H9 (cell line): Measurements from ENCODE around the gene RBM33. TPM values are rescaled to one million over a fixed set of nuclear protein-coding genes. Genes with fewer than 3 reads are reported as not detected.

ENCODE experiments used
- DNase-seq: peaks from one replicate; pipeline ENCODE4 v3.0.0-alpha.2; 2017
- H2AFZ ChIP-seq: one replicate; pipeline ENCODE4 v1.6.1; 2013; ENCODE audit warnings: mild to moderate bottlenecking, low read length, control low read depth, moderate library complexity
- H2AK5ac ChIP-seq: 2 replicates; pipeline ENCODE4 v1.6.1; 2013; ENCODE audit warnings: low read length, control low read depth, mixed read lengths; ENCODE audit not compliant: insufficient read length
- H2BK120ac ChIP-seq: one replicate; pipeline ENCODE4 v1.6.1; 2013; ENCODE audit warnings: low read depth, mild to moderate bottlenecking, low read length, control low read depth, inconsistent platforms; ENCODE audit not compliant: poor library complexity, severe bottlenecking
- H2BK12ac ChIP-seq: 2 replicates; pipeline ENCODE4 v1.6.1; 2013; ENCODE audit warnings: low read length, control low read depth, mixed read lengths, low read depth; ENCODE audit not compliant: insufficient read length
- H2BK15ac ChIP-seq: 2 replicates; pipeline ENCODE4 v1.6.1; 2013; ENCODE audit warnings: low read depth, low read length, control low read depth
- H2BK20ac ChIP-seq: one replicate; pipeline ENCODE4 v1.6.1; 2013; ENCODE audit warnings: low read depth, mild to moderate bottlenecking, low read length, control low read depth, inconsistent platforms; ENCODE audit not compliant: poor library complexity, severe bottlenecking
- H2BK5ac ChIP-seq: 2 replicates; pipeline ENCODE4 v1.6.1; 2013; ENCODE audit warnings: low read length, control low read depth, mixed read lengths; ENCODE audit not compliant: insufficient read length
- H3K14ac ChIP-seq: 2 replicates; pipeline ENCODE4 v1.6.1; 2013; ENCODE audit warnings: low read length, control low read depth; ENCODE audit not compliant: insufficient read depth
- H3K18ac ChIP-seq: 2 replicates; pipeline ENCODE4 v1.6.1; 2013; ENCODE audit warnings: low read depth, mild to moderate bottlenecking, mixed read lengths, low read length, control low read depth; ENCODE audit not compliant: insufficient read length
- H3K23ac ChIP-seq: 2 replicates; pipeline ENCODE4 v1.6.1; 2013; ENCODE audit warnings: low read length, control low read depth, mixed read lengths, low read depth; ENCODE audit not compliant: insufficient read length
- H3K23me2 ChIP-seq: 2 replicates; pipeline ENCODE4 v1.6.1; 2013; ENCODE audit warnings: low read depth, mild to moderate bottlenecking, mixed read lengths, low read length, control low read depth; ENCODE audit not compliant: insufficient read length, poor library complexity, severe bottlenecking
- H3K27ac ChIP-seq: 2 replicates; pipeline ENCODE4 v1.5.1; 2013; ENCODE audit warnings: low read length, control low read depth, mixed read lengths, low read depth; ENCODE audit not compliant: insufficient read length
- H3K27me3 ChIP-seq: 2 replicates; pipeline ENCODE4 v1.6.1; 2013; ENCODE audit warnings: low read length, control low read depth, inconsistent platforms; ENCODE audit not compliant: insufficient read depth
- H3K4ac ChIP-seq: 2 replicates; pipeline ENCODE4 v1.6.1; 2013; ENCODE audit warnings: low read depth, mild to moderate bottlenecking, control low read depth, inconsistent platforms, low read length, moderate library complexity
- H3K4me1 ChIP-seq: 2 replicates; pipeline ENCODE4 v1.6.1; 2013; ENCODE audit warnings: low read length, control low read depth, inconsistent platforms; ENCODE audit not compliant: insufficient read depth
- H3K4me2 ChIP-seq: 2 replicates; pipeline ENCODE4 v1.6.1; 2013; ENCODE audit warnings: low read length, control low read depth, mixed read lengths; ENCODE audit not compliant: insufficient read length, insufficient read depth
- H3K56ac ChIP-seq: 2 replicates; pipeline ENCODE4 v1.6.1; 2013; ENCODE audit warnings: low read depth, mild to moderate bottlenecking, mixed read lengths, low read length, control low read depth; ENCODE audit not compliant: insufficient read length
- H3K79me1 ChIP-seq: 2 replicates; pipeline ENCODE4 v1.6.1; 2013; ENCODE audit warnings: low read depth, mild to moderate bottlenecking, moderate library complexity, low read length, control low read depth, inconsistent platforms; ENCODE audit not compliant: insufficient read depth, poor library complexity, severe bottlenecking
- H3K79me2 ChIP-seq: 2 replicates; pipeline ENCODE4 v1.6.1; 2013; ENCODE audit warnings: low read length, control low read depth, inconsistent platforms; ENCODE audit not compliant: insufficient read depth
- H3K9ac ChIP-seq: 2 replicates; pipeline ENCODE4 v1.6.1; 2013; ENCODE audit warnings: low read length, control low read depth, mixed read lengths; ENCODE audit not compliant: insufficient read length; ENCODE audit errors: extremely low read depth
- H3K9me3 ChIP-seq: one replicate; pipeline ENCODE4 v1.6.1; 2013; ENCODE audit warnings: low read depth, low read length, inconsistent platforms; ENCODE audit not compliant: control insufficient read depth
- H3T11ph ChIP-seq: one replicate; pipeline ENCODE4 v1.6.1; 2013; ENCODE audit warnings: mild to moderate bottlenecking, low read length, control low read depth, inconsistent platforms
- H4K20me1 ChIP-seq: one replicate; pipeline ENCODE4 v1.6.1; 2013; ENCODE audit not compliant: control insufficient read depth, insufficient read length, insufficient read depth
- H4K5ac ChIP-seq: 2 replicates; pipeline ENCODE4 v1.6.1; 2013; ENCODE audit warnings: low read depth, mild to moderate bottlenecking, mixed read lengths, low read length, control low read depth; ENCODE audit not compliant: insufficient read length
- H4K8ac ChIP-seq: replicated peaks from 2 replicates; pipeline ENCODE4 v1.6.1; 2013; ENCODE audit warnings: low read length, control low read depth, mixed read lengths, low read depth; ENCODE audit not compliant: insufficient read length
- H4K91ac ChIP-seq: 2 replicates; pipeline ENCODE4 v1.6.1; 2013; ENCODE audit warnings: low read depth, mild to moderate bottlenecking, moderate library complexity, mixed read lengths, low read length, control low read depth; ENCODE audit not compliant: insufficient read length
- H3K27ac Mint-ChIP-seq, 3 experiments: 2 replicates in 2 of 3; 3 replicates in 1 of 3; pipeline ENCODE4 v1.8.0; 2020 to 2021; ENCODE audit warnings: mixed read lengths in 3 of 3, mild to moderate bottlenecking in 1 of 3, moderate library complexity in 1 of 3
- H3K27me3 Mint-ChIP-seq: 2 replicates; pipeline ENCODE4 v1.8.0; 2021; ENCODE audit warnings: low read depth, mild to moderate bottlenecking, moderate library complexity, mixed read lengths
- H3K36me3 Mint-ChIP-seq, 3 experiments: 2 replicates in 2 of 3; 3 replicates in 1 of 3; pipeline ENCODE4 v1.8.0; 2020 to 2021; ENCODE audit warnings: low read depth in 3 of 3, mixed read lengths in 3 of 3; ENCODE audit not compliant: insufficient read depth in 1 of 3
- H3K4me1 Mint-ChIP-seq, 2 experiments: 2 replicates each; pipeline ENCODE4 v1.8.0; 2020; ENCODE audit warnings: mixed read lengths in 2 of 2
- H3K4me3 Mint-ChIP-seq, 2 experiments: 2 replicates in 1 of 2; 3 replicates in 1 of 2; pipeline ENCODE4 v1.8.0; 2020 to 2021; ENCODE audit warnings: mild to moderate bottlenecking in 2 of 2, mixed read lengths in 2 of 2, moderate library complexity in 1 of 2
- H3K9me3 Mint-ChIP-seq, 2 experiments: 2 replicates in 1 of 2; 3 replicates in 1 of 2; pipeline ENCODE4 v1.8.0; 2020; ENCODE audit warnings: mild to moderate bottlenecking in 2 of 2, mixed read lengths in 2 of 2, moderate library complexity in 1 of 2
- CTCF ChIP-seq: fragments of 200-600 bp; sonication (generic); conservative IDR thresholded peaks from 3 replicates; pipeline ENCODE4 v1.8.0; 2021; ENCODE audit warnings: antibody characterized with exemption, mild to moderate bottlenecking
- WGBS: extraction: QIAGEN DNeasy Blood & Tissue Kit; methylation state at CpG from one replicate; pipeline ENCODE4 v1.1.7; 2013; ENCODE audit warnings: missing lambda C conversion rate, low lambda C conversion rate, mixed read lengths; ENCODE audit not compliant: insufficient read length; ENCODE audit errors: extremely low coverage; 5-methylcytosine and 5-hydroxymethylcytosine counted together
- total RNA-seq: library from RNA; stranded (reverse); gene quantifications from 2 replicates; pipeline ENCODE4 v1.2.1, GENCODE V29; 2021

RBM33 gene
- total RNA-seq, 1 experiment from 2014 or later = 71.3 TPM

DNA sequence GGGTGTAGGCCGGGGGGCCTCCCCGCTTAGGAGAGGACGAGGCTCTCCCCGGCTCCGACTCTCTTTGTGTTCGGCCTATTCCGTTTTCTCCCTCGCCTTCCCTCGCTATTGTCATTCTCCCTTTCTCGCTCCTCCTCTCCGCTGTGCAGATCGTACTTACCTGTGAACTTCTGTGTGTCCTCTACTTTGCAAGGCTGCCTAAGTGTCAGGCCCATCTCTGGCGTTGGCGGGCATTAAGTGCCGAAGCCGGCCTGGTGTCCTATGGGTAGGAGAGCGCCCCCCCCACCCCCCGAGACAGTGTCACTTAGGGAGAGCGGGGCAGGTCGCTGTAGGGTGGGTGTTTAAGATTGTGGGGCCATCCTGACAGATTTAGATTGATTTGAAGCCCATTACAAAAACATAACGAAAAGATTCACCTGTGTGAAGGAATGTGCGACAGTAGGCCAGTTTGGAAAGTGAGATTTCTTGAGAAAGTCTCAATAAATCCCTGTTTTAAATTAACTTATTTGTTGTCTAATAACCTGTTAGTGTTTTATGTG, 579 bp downstream of the RBM33 start:
- Histone ChIP-seq H2BK120ac (no peak overlapping the region), H3K4ac (no peak overlapping the region), H3K79me1 (peaks cover 4% of the 10 kb centered on the region), H2BK12ac (no peak overlapping the region), H2BK5ac (no peak overlapping the region), H3K4me1 (no peaks in the 10 kb centered on the region), H2BK15ac (no peak overlapping the region; the same call in 1 of the 2 replicates), H3K56ac (peak overlapping the region; percentile 6), H4K20me1 (no peaks in the 10 kb centered on the region), H3T11ph (no peak overlapping the region), H4K8ac (no peak overlapping the region), H3K9me3 (peaks cover 6% of the 10 kb centered on the region), H3K4me2 (peak overlapping the region; percentile 60), H3K27ac (peak overlapping the region; percentile 73), H3K79me2 (peaks cover 38% of the 10 kb centered on the region; the same call in 1 of the 2 replicates), H3K18ac (peak overlapping the region; percentile 99), H3K23me2 (peaks cover 5% of the 10 kb centered on the region), H4K91ac (no peak overlapping the region), H4K5ac (no peak overlapping the region), H2BK20ac (no peak overlapping the region), H3K9ac (peak overlapping the region; percentile 77), H3K23ac (no peak overlapping the region), H3K14ac (peak overlapping the region; percentile 100; the same call in 1 of the 2 replicates), H2AFZ (no peak overlapping the region), H2AK5ac (no peak overlapping the region), H3K27me3 (no peaks in the 10 kb centered on the region)
- no peak for TF ChIP-seq CTCF
- Mint-ChIP-seq H3K27ac (peak overlapping the region; percentile 98 to 100 (median 99)), H3K9me3 (peaks cover 48% of the 10 kb centered on the region in 2 experiments), H3K27me3 (peaks cover 12% of the 10 kb centered on the region), H3K4me3 (peak overlapping the region; percentile 93 to 97), H3K4me1 (peaks cover 25 to 30% of the 10 kb centered on the region in 2 experiments), H3K36me3 (peaks cover 73 to 77% (median 76%) of the 10 kb centered on the region in 3 experiments)
- DNase-seq = peak; percentile 45
- no CpG with 5 or more reads among the region's 22 CpGs for WGBS
